Hematopoietic multipotent progenitor cell treated with erythropoietin and hydrocortisone succinate and interleukin-3 and kit ligand, for 17 days (in vitro differentiated cells): ENCODE measurements around the gene TMEM132D.

Experiments used
- DNase-seq: peaks from one replicate; pipeline ENCODE4 v3.0.0-alpha.2; 2015; ENCODE audit warnings: low spot score

TMEM132D gene

GRCh38 chr12:129534966-129535750 lies 368.7 kb downstream of the TMEM132D start:
- DNase-seq, result no peak

- no peak for DNase-seq
Measured at GRCh38 chr12:129532707-129533499, 370.9 kb downstream of the TMEM132D start.

GRCh38 chr12:129532082-129532481 lies 371.7 kb downstream of the TMEM132D start:
- no peak for DNase-seq

GRCh38 chr12:129530984-129531383 lies 372.8 kb downstream of the TMEM132D start:
- no peak for DNase-seq

- no peak for DNase-seq
Measured at GRCh38 chr12:129530517-129530916, 373.3 kb downstream of the TMEM132D start.

GRCh38 chr12:129527506-129527905 lies 376.3 kb downstream of the TMEM132D start:
- no peak for DNase-seq

GRCh38 chr12:129523621-129524020 lies 380.2 kb downstream of the TMEM132D start:
- no peak for DNase-seq

GRCh38 chr12:129520739-129521138 lies 383.1 kb downstream of the TMEM132D start:
- DNase-seq, result no peak

- DNase-seq, result no peak
Measured at GRCh38 chr12:129503802-129504201, 400.0 kb downstream of the TMEM132D start.

GRCh38 chr12:129496226-129496625 lies 407.6 kb downstream of the TMEM132D start:
- DNase-seq, result no peak

- no peak for DNase-seq
Measured at GRCh38 chr12:129494766-129495165, 409.1 kb downstream of the TMEM132D start.

- DNase-seq, result no peak
Measured at GRCh38 chr12:129494260-129494659, 409.6 kb downstream of the TMEM132D start.

- no peak for DNase-seq
Measured at GRCh38 chr12:129489100-129489676, 414.6 kb downstream of the TMEM132D start.

- no peak for DNase-seq
Measured at GRCh38 chr12:129486931-129487330, 416.9 kb downstream of the TMEM132D start.

- no peak for DNase-seq
Measured at GRCh38 chr12:129483111-129483893, 420.5 kb downstream of the TMEM132D start.

- no peak for DNase-seq
Measured at GRCh38 chr12:129481921-129482320, 421.9 kb downstream of the TMEM132D start.

GRCh38 chr12:129470196-129470595 lies 433.6 kb downstream of the TMEM132D start:
- no peak for DNase-seq

- DNase-seq, result no peak
Measured at GRCh38 chr12:129467726-129468125, 436.1 kb downstream of the TMEM132D start.

GRCh38 chr12:129467289-129467688 lies 436.5 kb downstream of the TMEM132D start:
- DNase-seq, result no peak

GRCh38 chr12:129466499-129466898 lies 437.3 kb downstream of the TMEM132D start:
- DNase-seq, result no peak

GRCh38 chr12:129459886-129460285 lies 443.9 kb downstream of the TMEM132D start:
- DNase-seq, result no peak

GRCh38 chr12:129446696-129447095 lies 457.1 kb downstream of the TMEM132D start:
- no peak for DNase-seq
